ENCODE results near the gene GEMIN5.

DNA sequence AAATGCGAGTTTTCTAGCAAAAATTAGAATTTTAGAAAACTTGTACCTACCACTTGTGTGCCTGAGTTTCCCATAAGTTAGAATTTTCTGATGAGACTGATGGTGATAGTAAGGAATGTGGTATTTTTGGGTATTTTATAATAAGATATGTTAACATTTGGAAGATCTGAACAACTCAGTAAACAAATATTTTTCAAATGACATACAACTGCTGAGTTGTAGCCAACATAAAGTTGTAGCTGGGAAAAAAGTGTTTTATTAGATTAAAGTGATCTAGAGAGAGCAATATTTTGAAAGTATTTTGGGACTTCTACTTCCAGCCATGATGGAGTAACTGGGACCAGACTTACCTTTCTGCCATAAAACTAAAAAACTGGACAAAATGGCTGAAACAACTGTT, 37.9 kb downstream of the GEMIN5 start:
- TF ChIP-seq CTCF (IDR thresholded peaks at IDR 0.05) = no peak
- no peak for TF ChIP-seq POLR2A (IDR thresholded peaks at IDR 0.05)
